HepG2 (cell line): Measurements from ENCODE around the gene C4orf17. TPM values are rescaled to one million over a fixed set of nuclear protein-coding genes. Genes with fewer than 3 reads are reported as not detected.
A peak's percentile ranks its signal among the peaks of the same experiment; 100 is the strongest.

Experiments used
- ATF7-NPFF ChIP-seq: sonication (generic); formaldehyde crosslinking; IDR thresholded peaks from 2 replicates; pipeline ENCODE4 v1.8.1; 2023; ENCODE audit warnings: mild to moderate bottlenecking, low read depth, missing genetic modification reagents, moderate library complexity
- CEBPB ChIP-seq: IDR thresholded peaks from 2 replicates; pipeline ENCODE4 v1.6.1; 2011; ENCODE audit warnings: low read depth, low read length, improper control_type of control experiment, borderline replicate concordance
- KLF13 ChIP-seq: sonication (generic); formaldehyde crosslinking; IDR thresholded peaks from 2 replicates; pipeline ENCODE4 v1.4.0; 2020; ENCODE audit warnings: mild to moderate bottlenecking, missing genetic modification reagents
- NKX3-1 ChIP-seq: sonication (generic); formaldehyde crosslinking; IDR thresholded peaks from 2 replicates; pipeline ENCODE4 v1.5.0; 2020; ENCODE audit warnings: missing genetic modification reagents
- PHF5A ChIP-seq: IDR thresholded peaks from one replicate; pipeline ENCODE4 v1.6.1; 2018; ENCODE audit warnings: low read depth, missing genetic modification reagents; ENCODE audit not compliant: unreplicated experiment
- SOX13 ChIP-seq, 3 experiments: fragments of 450-650 bp in 1 of 3; sonication (generic) in 1 of 3; formaldehyde crosslinking in 1 of 3; IDR thresholded peaks in 2 of 3; conservative IDR thresholded peaks in 1 of 3; 2 replicates each; pipeline versions ENCODE4 v1.5.0 to v1.6.1; 2016 to 2020; ENCODE audit warnings: antibody characterized with exemption in 1 of 3, mild to moderate bottlenecking in 1 of 3, missing compliant biosample characterization in 1 of 3, missing genetic modification reagents in 1 of 3, moderate library complexity in 1 of 3
- ZBTB3 ChIP-seq: sonication (generic); formaldehyde crosslinking; IDR thresholded peaks from 2 replicates; pipeline ENCODE4 v1.4.0; 2020; ENCODE audit warnings: low read depth, mild to moderate bottlenecking, moderate library complexity, missing genetic modification reagents, borderline replicate concordance
- polyA plus RNA-seq, 8 experiments: library from polyadenylated mRNA; depleted of rRNA in 3 of 8; stranded (reverse) in 7 of 8; unstranded in 1 of 8; fragments of >200 nt; fragmentation: Illumina TruSeq in 4 of 8; extraction: Trizol in 4 of 8; gene quantifications; 2 replicates each; pipeline versions ENCODE4 v1.2.1 to v1.2.3, GENCODE V29; 2011 to 2016; ENCODE audit warnings: low read depth in 4 of 8, missing spikeins in 1 of 8, mixed read lengths in 1 of 8; ENCODE audit not compliant: insufficient read depth in 1 of 8
- total RNA-seq, 5 experiments: library from RNA; depleted of rRNA; stranded (reverse); fragments of >200 nt; fragmentation: Illumina TruSeq; extraction: Trizol; gene quantifications; 2 replicates each; pipeline ENCODE4 v1.2.3, GENCODE V29; 2016; ENCODE audit warnings: low read depth in 1 of 5
- TF ChIP-seq, protein P1 (sequence below): sonication (generic); formaldehyde crosslinking; IDR thresholded peaks from one replicate; pipeline ENCODE4 v1.5.1; 2020; ENCODE audit warnings: mild to moderate bottlenecking, missing genetic modification reagents; ENCODE audit errors: not compliant biosample characterization
- TF ChIP-seq, protein P2 (sequence below): fragments of 450-650 bp; IDR thresholded peaks from 2 replicates; pipeline ENCODE4 v1.6.1; 2017; ENCODE audit warnings: mild to moderate bottlenecking
- TF ChIP-seq, protein P3 (sequence below): sonication (generic); formaldehyde crosslinking; IDR thresholded peaks from 2 replicates; pipeline ENCODE4 v1.4.0; 2020; ENCODE audit warnings: missing genetic modification reagents

Gene C4orf17
- total and polyA plus RNA-seq, 2 of the 13 experiments (the other 11 are each of a cell fraction or from before 2014, with no cell fraction given), result not detected

DNA sequence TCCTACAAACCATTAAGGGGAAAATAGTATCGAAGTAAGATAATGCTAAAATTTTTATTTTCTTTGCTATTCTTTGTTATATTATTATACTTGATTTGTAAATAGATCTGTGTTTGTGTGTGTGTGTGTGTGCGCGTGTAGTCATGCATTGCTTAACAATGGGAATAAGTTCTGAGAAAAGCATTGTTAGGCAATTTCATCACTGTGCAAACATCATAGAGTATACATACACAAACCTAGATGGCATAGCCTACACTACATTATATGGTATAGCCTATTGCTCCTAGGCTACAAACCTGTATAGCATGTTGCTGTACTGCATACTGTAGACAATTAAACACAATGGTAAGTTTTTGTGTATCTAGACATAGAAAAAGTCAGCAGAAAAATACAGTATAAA lies 80.9 kb downstream of the C4orf17 start (continued):
- TF ChIP-seq, protein P1, sequence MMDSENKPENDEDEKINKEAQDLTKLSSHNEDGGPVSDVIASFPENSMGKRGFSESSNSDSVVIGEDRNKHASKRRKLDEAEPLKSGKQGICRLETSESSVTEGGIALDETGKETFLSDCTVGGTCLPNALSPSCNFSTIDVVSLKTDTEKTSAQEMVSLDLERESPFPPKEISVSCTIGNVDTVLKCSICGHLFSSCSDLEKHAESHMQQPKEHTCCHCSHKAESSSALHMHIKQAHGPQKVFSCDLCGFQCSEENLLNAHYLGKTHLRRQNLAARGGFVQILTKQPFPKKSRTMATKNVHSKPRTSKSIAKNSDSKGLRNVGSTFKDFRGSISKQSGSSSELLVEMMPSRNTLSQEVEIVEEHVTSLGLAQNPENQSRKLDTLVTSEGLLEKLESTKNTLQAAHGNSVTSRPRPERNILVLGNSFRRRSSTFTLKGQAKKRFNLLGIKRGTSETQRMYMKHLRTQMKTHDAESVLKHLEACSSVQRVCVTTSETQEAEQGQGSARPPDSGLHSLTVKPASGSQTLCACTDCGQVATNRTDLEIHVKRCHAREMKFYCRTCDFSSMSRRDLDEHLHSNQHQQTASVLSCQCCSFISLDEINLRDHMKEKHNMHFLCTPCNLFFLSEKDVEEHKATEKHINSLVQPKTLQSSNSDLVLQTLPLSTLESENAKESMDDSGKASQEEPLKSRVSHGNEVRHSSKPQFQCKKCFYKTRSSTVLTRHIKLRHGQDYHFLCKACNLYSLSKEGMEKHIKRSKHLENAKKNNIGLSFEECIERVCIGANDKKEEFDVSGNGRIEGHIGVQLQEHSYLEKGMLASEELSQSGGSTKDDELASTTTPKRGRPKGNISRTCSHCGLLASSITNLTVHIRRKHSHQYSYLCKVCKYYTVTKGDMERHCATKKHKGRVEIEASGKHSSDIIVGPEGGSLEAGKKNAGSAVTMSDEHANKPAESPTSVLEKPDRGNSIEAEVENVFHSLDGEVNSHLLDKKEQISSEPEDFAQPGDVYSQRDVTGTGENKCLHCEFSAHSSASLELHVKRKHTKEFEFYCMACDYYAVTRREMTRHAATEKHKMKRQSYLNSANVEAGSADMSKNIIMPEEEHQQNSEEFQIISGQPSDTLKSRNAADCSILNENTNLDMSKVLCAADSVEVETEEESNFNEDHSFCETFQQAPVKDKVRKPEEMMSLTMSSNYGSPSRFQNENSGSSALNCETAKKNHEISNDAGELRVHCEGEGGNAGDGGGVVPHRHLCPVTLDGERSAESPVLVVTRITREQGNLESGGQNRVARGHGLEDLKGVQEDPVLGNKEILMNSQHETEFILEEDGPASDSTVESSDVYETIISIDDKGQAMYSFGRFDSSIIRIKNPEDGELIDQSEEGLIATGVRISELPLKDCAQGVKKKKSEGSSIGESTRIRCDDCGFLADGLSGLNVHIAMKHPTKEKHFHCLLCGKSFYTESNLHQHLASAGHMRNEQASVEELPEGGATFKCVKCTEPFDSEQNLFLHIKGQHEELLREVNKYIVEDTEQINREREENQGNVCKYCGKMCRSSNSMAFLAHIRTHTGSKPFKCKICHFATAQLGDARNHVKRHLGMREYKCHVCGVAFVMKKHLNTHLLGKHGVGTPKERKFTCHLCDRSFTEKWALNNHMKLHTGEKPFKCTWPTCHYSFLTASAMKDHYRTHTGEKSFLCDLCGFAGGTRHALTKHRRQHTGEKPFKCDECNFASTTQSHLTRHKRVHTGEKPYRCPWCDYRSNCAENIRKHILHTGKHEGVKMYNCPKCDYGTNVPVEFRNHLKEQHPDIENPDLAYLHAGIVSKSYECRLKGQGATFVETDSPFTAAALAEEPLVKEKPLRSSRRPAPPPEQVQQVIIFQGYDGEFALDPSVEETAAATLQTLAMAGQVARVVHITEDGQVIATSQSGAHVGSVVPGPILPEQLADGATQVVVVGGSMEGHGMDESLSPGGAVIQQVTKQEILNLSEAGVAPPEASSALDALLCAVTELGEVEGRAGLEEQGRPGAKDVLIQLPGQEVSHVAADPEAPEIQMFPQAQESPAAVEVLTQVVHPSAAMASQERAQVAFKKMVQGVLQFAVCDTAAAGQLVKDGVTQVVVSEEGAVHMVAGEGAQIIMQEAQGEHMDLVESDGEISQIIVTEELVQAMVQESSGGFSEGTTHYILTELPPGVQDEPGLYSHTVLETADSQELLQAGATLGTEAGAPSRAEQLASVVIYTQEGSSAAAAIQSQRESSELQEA (CRISPR knock-in tag), result no peak
- TF ChIP-seq, protein P2, sequence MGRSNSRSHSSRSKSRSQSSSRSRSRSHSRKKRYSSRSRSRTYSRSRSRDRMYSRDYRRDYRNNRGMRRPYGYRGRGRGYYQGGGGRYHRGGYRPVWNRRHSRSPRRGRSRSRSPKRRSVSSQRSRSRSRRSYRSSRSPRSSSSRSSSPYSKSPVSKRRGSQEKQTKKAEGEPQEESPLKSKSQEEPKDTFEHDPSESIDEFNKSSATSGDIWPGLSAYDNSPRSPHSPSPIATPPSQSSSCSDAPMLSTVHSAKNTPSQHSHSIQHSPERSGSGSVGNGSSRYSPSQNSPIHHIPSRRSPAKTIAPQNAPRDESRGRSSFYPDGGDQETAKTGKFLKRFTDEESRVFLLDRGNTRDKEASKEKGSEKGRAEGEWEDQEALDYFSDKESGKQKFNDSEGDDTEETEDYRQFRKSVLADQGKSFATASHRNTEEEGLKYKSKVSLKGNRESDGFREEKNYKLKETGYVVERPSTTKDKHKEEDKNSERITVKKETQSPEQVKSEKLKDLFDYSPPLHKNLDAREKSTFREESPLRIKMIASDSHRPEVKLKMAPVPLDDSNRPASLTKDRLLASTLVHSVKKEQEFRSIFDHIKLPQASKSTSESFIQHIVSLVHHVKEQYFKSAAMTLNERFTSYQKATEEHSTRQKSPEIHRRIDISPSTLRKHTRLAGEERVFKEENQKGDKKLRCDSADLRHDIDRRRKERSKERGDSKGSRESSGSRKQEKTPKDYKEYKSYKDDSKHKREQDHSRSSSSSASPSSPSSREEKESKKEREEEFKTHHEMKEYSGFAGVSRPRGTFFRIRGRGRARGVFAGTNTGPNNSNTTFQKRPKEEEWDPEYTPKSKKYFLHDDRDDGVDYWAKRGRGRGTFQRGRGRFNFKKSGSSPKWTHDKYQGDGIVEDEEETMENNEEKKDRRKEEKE, result no peak
- no peak for TF ChIP-seq SOX13 (IDR thresholded peaks at IDR 0.05)
- peak in 1 of 2 experiments; percentile 50; a peak in 1 of 4 replicates for TF ChIP-seq SOX13 (CRISPR knock-in tag; conservative IDR thresholded peaks at IDR 0.05 in 1 of 2, IDR thresholded peaks at IDR 0.05 in 1 of 2)
- TF ChIP-seq, protein P3, sequence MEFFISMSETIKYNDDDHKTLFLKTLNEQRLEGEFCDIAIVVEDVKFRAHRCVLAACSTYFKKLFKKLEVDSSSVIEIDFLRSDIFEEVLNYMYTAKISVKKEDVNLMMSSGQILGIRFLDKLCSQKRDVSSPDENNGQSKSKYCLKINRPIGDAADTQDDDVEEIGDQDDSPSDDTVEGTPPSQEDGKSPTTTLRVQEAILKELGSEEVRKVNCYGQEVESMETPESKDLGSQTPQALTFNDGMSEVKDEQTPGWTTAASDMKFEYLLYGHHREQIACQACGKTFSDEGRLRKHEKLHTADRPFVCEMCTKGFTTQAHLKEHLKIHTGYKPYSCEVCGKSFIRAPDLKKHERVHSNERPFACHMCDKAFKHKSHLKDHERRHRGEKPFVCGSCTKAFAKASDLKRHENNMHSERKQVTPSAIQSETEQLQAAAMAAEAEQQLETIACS (CRISPR knock-in tag), result no peak
- no peak for TF ChIP-seq PHF5A (CRISPR knock-in tag)
- peak; percentile 17; the same call in 1 of the 2 replicates for TF ChIP-seq CEBPB
- TF ChIP-seq ZBTB3, result no peak
- TF ChIP-seq ATF7-NPFF, result no peak
- TF ChIP-seq KLF13 (CRISPR knock-in tag), result no peak
- no peak for TF ChIP-seq NKX3-1 (CRISPR knock-in tag)
